Measurements from ENCODE around the gene ASB4.

ASB4 gene

GRCh38 chr7:95556777-95557176 lies 71.0 kb downstream of the ASB4 start:
- no peak for DNase-seq

- DNase-seq: no peak
These were observed 73.1 kb downstream of the ASB4 start for GRCh38 chr7:95558864-95559263.

GRCh38 chr7:95560674-95561073 lies 74.9 kb downstream of the ASB4 start:
- no peak for DNase-seq

- DNase-seq: no peak
These were observed 84.0 kb downstream of the ASB4 start for GRCh38 chr7:95569720-95570119.

- no peak for DNase-seq
These were observed 91.4 kb downstream of the ASB4 start for GRCh38 chr7:95577137-95577536.

- no peak for DNase-seq
These were observed 92.6 kb downstream of the ASB4 start for GRCh38 chr7:95578299-95578855.

GRCh38 chr7:95579318-95579717 lies 93.6 kb downstream of the ASB4 start:
- DNase-seq: no peak

GRCh38 chr7:95581467-95581866 lies 95.7 kb downstream of the ASB4 start:
- no peak for DNase-seq

GRCh38 chr7:95582578-95583293 lies 97.0 kb downstream of the ASB4 start:
- DNase-seq: no peak

- no peak for DNase-seq
These were observed 98.3 kb downstream of the ASB4 start for GRCh38 chr7:95583834-95584621.

- DNase-seq: no peak
These were observed 99.2 kb downstream of the ASB4 start for GRCh38 chr7:95584769-95585425.

GRCh38 chr7:95585426-95585789 lies 99.7 kb downstream of the ASB4 start:
- no peak for DNase-seq

- no peak for DNase-seq
These were observed 101.2 kb downstream of the ASB4 start for GRCh38 chr7:95586951-95587301.

- DNase-seq: no peak
These were observed 103.3 kb downstream of the ASB4 start for GRCh38 chr7:95589031-95589430.

GRCh38 chr7:95589766-95590165 lies 104.0 kb downstream of the ASB4 start:
- DNase-seq: no peak
